ENCODE results near the gene KCNA4. TPM values are rescaled to one million over a fixed set of nuclear protein-coding genes. Genes with fewer than 3 reads are reported as not detected.

KCNA4 gene
- total and polyA plus RNA-seq, 2 of the 4 experiments (the other 2 are of a cell fraction) = not detected

GRCh38 chr11:30019481-30019880, 2.7 kb upstream of the KCNA4 start:
- Histone ChIP-seq H3K36me3 (ENCODE audit: control insufficient read depth, insufficient read depth, low read length) (no peaks in the 10 kb centered on the region), H2AK5ac (ENCODE audit: low read depth, low read length) (no peak overlapping the region), H2BK20ac (ENCODE audit: low read depth, low read length) (no peak overlapping the region), H4K20me1 (ENCODE audit: insufficient read depth, low read length) (no peaks in the 10 kb centered on the region), H3K23ac (ENCODE audit: low read depth, low read length) (no peak overlapping the region), H3K27ac (ENCODE audit: insufficient read depth, low read length) (no peak overlapping the region), H3K4ac (ENCODE audit: low read depth, low read length) (no peak overlapping the region), H4K91ac (ENCODE audit: insufficient read depth, low read depth, low read length) (no peak overlapping the region), H3K27me3 (ENCODE audit: control insufficient read depth, insufficient read depth, low read length) (peaks cover 19% of the 10 kb centered on the region), H2AK9ac (replicated peaks; ENCODE audit: low read depth, low read length, poor library complexity) (no peak overlapping the region), H4K5ac (ENCODE audit: low read depth, low read length) (no peak overlapping the region), H2BK120ac (ENCODE audit: low read depth, low read length) (no peak overlapping the region), H3K56ac (ENCODE audit: extremely low read depth, insufficient read depth, low read length) (no peak overlapping the region), H3K79me1 (ENCODE audit: low read depth in 1 of 2, low read length in 2 of 2) (no peaks in the 10 kb centered on the region), H3K9ac (ENCODE audit: low read depth, low read length) (no peak overlapping the region), H3K9me1 (ENCODE audit: insufficient read depth, low read length) (no peaks in the 10 kb centered on the region), H2BK15ac (ENCODE audit: low read depth, low read length) (no peak overlapping the region), H3K9me3 (ENCODE audit: control insufficient read depth, insufficient read depth, low read length) (no peaks in the 10 kb centered on the region), H3K4me1 (ENCODE audit: control insufficient read depth, insufficient read depth, low read length) (no peaks in the 10 kb centered on the region), H3K4me2 (ENCODE audit: low read depth, low read length) (no peak overlapping the region), H3K18ac (ENCODE audit: low read depth, low read length) (no peak overlapping the region), H4K8ac (ENCODE audit: low read depth in 2 of 2, low read length in 2 of 2) (no peak overlapping the region), H2AFZ (replicated peaks; ENCODE audit: low read length, poor library complexity) (no peak overlapping the region), H3K4me3 (ENCODE audit: insufficient read depth, low read depth, low read length) (no peak overlapping the region), H3K14ac (replicated peaks; ENCODE audit: low read depth, low read length) (no peak overlapping the region), H2BK5ac (ENCODE audit: low read depth, low read length, poor library complexity, severe bottlenecking) (no peak overlapping the region)
- in situ Hi-C loops (cut with MboI; ENCODE audit: low sequenced_read_pairs) = no loop called here
- POLR2A ChIA-PET (ENCODE audit: unreplicated experiment) = no interaction called here
- no TSS peak for BruUV-seq (replicated peaks)
- dilution Hi-C loops (cut with HindIII; ENCODE audit: low sequenced_read_pairs, unreplicated experiment) = no loop called here
- ATAC-seq (ENCODE audit: low read depth) (no peak), DNase-seq (no peak)
- WGBS, 2 experiments (ENCODE audit: extremely low coverage in 2 of 2, insufficient read length in 1 of 2) = no CpG with 5 or more reads among the region's 3 CpGs
- intact Hi-C loops (cut with micrococcal nuclease) = no loop called here
- TF ChIP-seq MAFK (IDR thresholded peaks at IDR 0.05; ENCODE audit: low read depth, low read length) (no peak), CTCF (conservative IDR thresholded peaks at IDR 0.05; ENCODE audit: low read depth, low read length) (no peak), MAZ (IDR thresholded peaks at IDR 0.05; ENCODE audit: borderline replicate concordance, low read depth, low read length) (no peak), RAD21 (IDR thresholded peaks at IDR 0.05; ENCODE audit: low read length) (no peak), CEBPB (IDR thresholded peaks at IDR 0.05; ENCODE audit: low read depth, low read length) (no peak), BHLHE40 (IDR thresholded peaks at IDR 0.05; ENCODE audit: low read depth, low read length) (no peak), USF2 (IDR thresholded peaks at IDR 0.05; ENCODE audit: low read depth, low read length) (no peak)
- CTCF ChIA-PET = no interaction called here

Data from IMR-90 (cell line).